GM12878 (cell line): ENCODE data around the gene ECM2.

Experiments used
- CEBPB ChIP-seq, 2 experiments: fragments of 150-350 bp in 1 of 2; IDR thresholded peaks; 2 replicates each; pipeline ENCODE4 v1.6.1; 2012 to 2014; ENCODE audit warnings: low read depth in 2 of 2, low read length in 2 of 2, borderline replicate concordance in 1 of 2, inconsistent platforms in 1 of 2
- CTCF ChIP-seq, 3 experiments: IDR thresholded peaks in 2 of 3; conservative IDR thresholded peaks in 1 of 3; 2 replicates each; pipeline ENCODE4 v1.5.1; 2011; ENCODE audit warnings: low read depth in 3 of 3, low read length in 3 of 3, mild to moderate bottlenecking in 3 of 3, control low read depth in 2 of 3, moderate library complexity in 2 of 3, inconsistent platforms in 1 of 3, mixed read lengths in 1 of 3; ENCODE audit not compliant: control insufficient read depth in 2 of 3, insufficient read depth in 1 of 3; ENCODE audit errors: extremely low read depth in 1 of 3
- EZH2 ChIP-seq: IDR thresholded peaks from 2 replicates; pipeline ENCODE4 v1.6.1; 2012; ENCODE audit warnings: low read depth, mild to moderate bottlenecking, control low read depth, inconsistent platforms, low read length, borderline replicate concordance; ENCODE audit not compliant: control insufficient read depth
- POLR2AphosphoS2 ChIP-seq: IDR thresholded peaks from 2 replicates; pipeline ENCODE4 v1.6.1; 2011; ENCODE audit warnings: low read depth, mild to moderate bottlenecking, low read length, improper control_type of control experiment, moderate library complexity
- POLR2AphosphoS5 ChIP-seq: IDR thresholded peaks from 2 replicates; pipeline ENCODE4 v1.6.1; 2011; ENCODE audit warnings: mild to moderate bottlenecking, low read length, inconsistent platforms
- SP1 ChIP-seq: IDR thresholded peaks from one replicate; pipeline ENCODE4 v1.6.1; 2011; ENCODE audit warnings: low read depth, low read length
- SRF ChIP-seq, 2 experiments: IDR thresholded peaks; 2 replicates each; pipeline ENCODE4 v1.6.1; 2011; ENCODE audit warnings: low read depth in 2 of 2, low read length in 2 of 2, mild to moderate bottlenecking in 1 of 2, moderate library complexity in 1 of 2
- TF ChIP-seq, protein P1 (sequence below): fragments of 450-650 bp; IDR thresholded peaks from 2 replicates; pipeline ENCODE4 v1.6.1; 2017; ENCODE audit warnings: antibody characterized with exemption, mild to moderate bottlenecking, moderate library complexity
- TF ChIP-seq, protein P2 (sequence below): IDR thresholded peaks from 2 replicates; pipeline ENCODE4 v1.6.1; 2012; ENCODE audit warnings: low read length, inconsistent platforms

DNA sequence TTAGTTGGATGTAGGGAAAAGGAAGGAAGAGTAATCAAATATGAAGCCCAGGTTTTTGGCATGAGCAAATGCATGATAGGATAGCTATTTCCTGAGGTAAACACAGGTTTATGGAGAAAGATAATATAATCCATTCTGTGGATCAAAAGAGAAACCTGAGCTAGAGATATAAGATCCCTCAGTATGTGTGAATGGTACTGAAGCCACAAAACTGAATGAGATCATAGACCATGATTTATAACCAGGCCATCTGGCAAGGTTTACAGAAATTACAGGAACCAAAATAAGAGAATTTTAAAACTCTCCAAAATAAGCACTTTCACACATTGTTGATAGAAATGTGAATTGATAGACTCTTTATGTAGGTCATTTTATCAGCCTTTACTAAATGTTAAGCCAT is 28.7 kb upstream of the ECM2 start:
- TF ChIP-seq POLR2AphosphoS5 (no peak), CTCF (IDR thresholded peaks at IDR 0.05 in 2 of 3, conservative IDR thresholded peaks at IDR 0.05 in 1 of 3; ENCODE audit: control insufficient read depth in 2 of 3, extremely low read depth in 1 of 3, insufficient read depth in 1 of 3, low read depth in 3 of 3, low read length in 3 of 3) (no peak), SP1 (no peak), EZH2 (no peak), POLR2AphosphoS2 (no peak), SRF (IDR thresholded peaks at IDR 0.05; ENCODE audit: low read depth in 2 of 2, low read length in 2 of 2) (no peak), CEBPB (IDR thresholded peaks at IDR 0.05; ENCODE audit: borderline replicate concordance in 1 of 2, low read depth in 2 of 2, low read length in 2 of 2) (no peak)
- TF ChIP-seq, protein P1, sequence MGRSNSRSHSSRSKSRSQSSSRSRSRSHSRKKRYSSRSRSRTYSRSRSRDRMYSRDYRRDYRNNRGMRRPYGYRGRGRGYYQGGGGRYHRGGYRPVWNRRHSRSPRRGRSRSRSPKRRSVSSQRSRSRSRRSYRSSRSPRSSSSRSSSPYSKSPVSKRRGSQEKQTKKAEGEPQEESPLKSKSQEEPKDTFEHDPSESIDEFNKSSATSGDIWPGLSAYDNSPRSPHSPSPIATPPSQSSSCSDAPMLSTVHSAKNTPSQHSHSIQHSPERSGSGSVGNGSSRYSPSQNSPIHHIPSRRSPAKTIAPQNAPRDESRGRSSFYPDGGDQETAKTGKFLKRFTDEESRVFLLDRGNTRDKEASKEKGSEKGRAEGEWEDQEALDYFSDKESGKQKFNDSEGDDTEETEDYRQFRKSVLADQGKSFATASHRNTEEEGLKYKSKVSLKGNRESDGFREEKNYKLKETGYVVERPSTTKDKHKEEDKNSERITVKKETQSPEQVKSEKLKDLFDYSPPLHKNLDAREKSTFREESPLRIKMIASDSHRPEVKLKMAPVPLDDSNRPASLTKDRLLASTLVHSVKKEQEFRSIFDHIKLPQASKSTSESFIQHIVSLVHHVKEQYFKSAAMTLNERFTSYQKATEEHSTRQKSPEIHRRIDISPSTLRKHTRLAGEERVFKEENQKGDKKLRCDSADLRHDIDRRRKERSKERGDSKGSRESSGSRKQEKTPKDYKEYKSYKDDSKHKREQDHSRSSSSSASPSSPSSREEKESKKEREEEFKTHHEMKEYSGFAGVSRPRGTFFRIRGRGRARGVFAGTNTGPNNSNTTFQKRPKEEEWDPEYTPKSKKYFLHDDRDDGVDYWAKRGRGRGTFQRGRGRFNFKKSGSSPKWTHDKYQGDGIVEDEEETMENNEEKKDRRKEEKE = no peak
- TF ChIP-seq, protein P2, sequence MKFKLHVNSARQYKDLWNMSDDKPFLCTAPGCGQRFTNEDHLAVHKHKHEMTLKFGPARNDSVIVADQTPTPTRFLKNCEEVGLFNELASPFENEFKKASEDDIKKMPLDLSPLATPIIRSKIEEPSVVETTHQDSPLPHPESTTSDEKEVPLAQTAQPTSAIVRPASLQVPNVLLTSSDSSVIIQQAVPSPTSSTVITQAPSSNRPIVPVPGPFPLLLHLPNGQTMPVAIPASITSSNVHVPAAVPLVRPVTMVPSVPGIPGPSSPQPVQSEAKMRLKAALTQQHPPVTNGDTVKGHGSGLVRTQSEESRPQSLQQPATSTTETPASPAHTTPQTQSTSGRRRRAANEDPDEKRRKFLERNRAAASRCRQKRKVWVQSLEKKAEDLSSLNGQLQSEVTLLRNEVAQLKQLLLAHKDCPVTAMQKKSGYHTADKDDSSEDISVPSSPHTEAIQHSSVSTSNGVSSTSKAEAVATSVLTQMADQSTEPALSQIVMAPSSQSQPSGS = no peak
